ENCODE data around the gene TMC5. TPM values are rescaled to one million over a fixed set of nuclear protein-coding genes. Genes with fewer than 3 reads are reported as not detected.

The TMC5 gene
- total and polyA plus RNA-seq, 3 donors from 2014 or later: 4.5 to 27.7 (median 7.1) TPM

GRCh38 chr16:19438739-19439138 is 21.1 kb downstream of the TMC5 start:
- WGBS, 2 donors: 74 to 83% methylated on average over 1 of the region's 1 CpG
- Histone ChIP-seq H3K4me1 (no peaks in the 10 kb centered on the region), H3K27ac (no peak overlapping the region), H3K27me3 (no peaks in the 10 kb centered on the region), H3K36me3 (ENCODE audit: low read depth, missing control alignments) (no peaks in the 10 kb centered on the region), H3K9me3 (no peaks in the 10 kb centered on the region), H3K4me3 (no peak overlapping the region)
- no peak for DNase-seq
- intact Hi-C loops (cut with DNase I; ENCODE audit: low total_unique reads): no loop called here
- TF ChIP-seq POLR2A (IDR thresholded peaks at IDR 0.05): no peak
- no peak for TF ChIP-seq CTCF (IDR thresholded peaks at IDR 0.05)

- H3K4me3 ChIP-seq: no peak overlapping the region
- no peak for TF ChIP-seq POLR2A (IDR thresholded peaks at IDR 0.05)
- TF ChIP-seq CTCF (IDR thresholded peaks at IDR 0.05): no peak
- no peaks in the 10 kb centered on the region for H3K4me1 ChIP-seq
- H3K27me3 ChIP-seq: no peaks in the 10 kb centered on the region
- H3K27ac ChIP-seq: no peak overlapping the region
- intact Hi-C loops (cut with DNase I; ENCODE audit: low total_unique reads): no loop called here
- no peaks in the 10 kb centered on the region for H3K9me3 ChIP-seq
- WGBS, 2 donors: 83 to 86% methylated on average over 4 of the region's 4 CpGs
- H3K36me3 ChIP-seq (ENCODE audit: low read depth, missing control alignments): no peaks in the 10 kb centered on the region
- DNase-seq: no peak
Observed at GRCh38 chr16:19439483-19439882, 21.8 kb downstream of the TMC5 start.

GRCh38 chr16:19443659-19444058 is 26.0 kb downstream of the TMC5 start:
- Histone ChIP-seq H3K27ac (no peak overlapping the region), H3K4me3 (no peak overlapping the region), H3K27me3 (no peaks in the 10 kb centered on the region), H3K36me3 (ENCODE audit: low read depth, missing control alignments) (no peaks in the 10 kb centered on the region), H3K4me1 (no peaks in the 10 kb centered on the region), H3K9me3 (no peaks in the 10 kb centered on the region)
- no peak for TF ChIP-seq CTCF (IDR thresholded peaks at IDR 0.05)
- no peak for TF ChIP-seq POLR2A (IDR thresholded peaks at IDR 0.05)
- intact Hi-C loops (cut with DNase I; ENCODE audit: low total_unique reads): no loop called here
- DNase-seq: no peak
- 84 to 92% methylated on average over 1 of the region's 1 CpG for WGBS, 2 donors

GRCh38 chr16:19446300-19446846 is 28.7 kb downstream of the TMC5 start:
- intact Hi-C loops (cut with DNase I; ENCODE audit: low total_unique reads): no loop called here
- no peaks in the 10 kb centered on the region for H3K4me1 ChIP-seq
- H3K4me3 ChIP-seq: no peak overlapping the region
- TF ChIP-seq CTCF (IDR thresholded peaks at IDR 0.05): no peak
- no peak for TF ChIP-seq POLR2A (IDR thresholded peaks at IDR 0.05)
- 47 to 55% methylated on average over 4 of the region's 4 CpGs for WGBS, 2 donors
- DNase-seq: no peak
- no peak overlapping the region for H3K27ac ChIP-seq
- no peaks in the 10 kb centered on the region for H3K9me3 ChIP-seq
- H3K36me3 ChIP-seq (ENCODE audit: low read depth, missing control alignments): no peaks in the 10 kb centered on the region
- no peaks in the 10 kb centered on the region for H3K27me3 ChIP-seq

GRCh38 chr16:19446886-19447285 is 29.2 kb downstream of the TMC5 start:
- TF ChIP-seq CTCF (IDR thresholded peaks at IDR 0.05): no peak
- TF ChIP-seq POLR2A (IDR thresholded peaks at IDR 0.05): no peak
- Histone ChIP-seq H3K4me1 (no peaks in the 10 kb centered on the region), H3K36me3 (ENCODE audit: low read depth, missing control alignments) (no peaks in the 10 kb centered on the region), H3K27me3 (no peaks in the 10 kb centered on the region), H3K4me3 (no peak overlapping the region), H3K9me3 (no peaks in the 10 kb centered on the region), H3K27ac (no peak overlapping the region)
- intact Hi-C loops (cut with DNase I; ENCODE audit: low total_unique reads): no loop called here
- 93 to 95% methylated on average over 5 of the region's 5 CpGs for WGBS, 2 donors
- DNase-seq: no peak
